HL-60 (cell line): Measurements from ENCODE around the gene LIN9.

Source experiments
- DNase-seq, 2 experiments: peaks; one replicate each; pipeline ENCODE4 v3.0.0-alpha.2; 2010 to 2020; ENCODE audit warnings: low read depth in 1 of 2, low spot score in 1 of 2
- H3K27ac ChIP-seq: fragments of 250-450 bp; sonication (Bioruptor Pico); replicated peaks from 2 replicates; pipeline ENCODE4 v1.5.1; 2020; ENCODE audit warnings: mild to moderate bottlenecking, moderate library complexity
- H3K27me3 ChIP-seq: fragments of 250-450 bp; sonication (Bioruptor Pico); 2 replicates; pipeline ENCODE4 v1.5.1; 2021; ENCODE audit warnings: mild to moderate bottlenecking, moderate library complexity; ENCODE audit not compliant: insufficient read depth, poor library complexity, severe bottlenecking
- H3K4me3 ChIP-seq: replicated peaks from 2 replicates; pipeline ENCODE4 v1.5.1; 2011; ENCODE audit warnings: mild to moderate bottlenecking, control low read depth, low read length; ENCODE audit not compliant: insufficient read depth
- GABPA ChIP-seq: IDR thresholded peaks from 2 replicates; pipeline ENCODE4 v1.6.1; 2012; ENCODE audit warnings: low read depth
- POLR2AphosphoS5 ChIP-seq: IDR thresholded peaks from 2 replicates; pipeline ENCODE4 v1.6.1; 2012; ENCODE audit warnings: low read depth
- SPI1 ChIP-seq: IDR thresholded peaks from 2 replicates; pipeline ENCODE4 v1.6.1; 2012; ENCODE audit warnings: low read depth, mild to moderate bottlenecking, borderline replicate concordance
- TF ChIP-seq, protein P1 (sequence below): IDR thresholded peaks from 2 replicates; pipeline ENCODE4 v1.6.1; 2012; ENCODE audit warnings: low read depth; ENCODE audit not compliant: insufficient replicate concordance
- TF ChIP-seq, protein P2 (sequence below): IDR thresholded peaks from one replicate; pipeline ENCODE4 v1.5.1; 2011; ENCODE audit warnings: low read length, control low read depth, inconsistent platforms; ENCODE audit not compliant: insufficient read depth

Gene LIN9

DNA sequence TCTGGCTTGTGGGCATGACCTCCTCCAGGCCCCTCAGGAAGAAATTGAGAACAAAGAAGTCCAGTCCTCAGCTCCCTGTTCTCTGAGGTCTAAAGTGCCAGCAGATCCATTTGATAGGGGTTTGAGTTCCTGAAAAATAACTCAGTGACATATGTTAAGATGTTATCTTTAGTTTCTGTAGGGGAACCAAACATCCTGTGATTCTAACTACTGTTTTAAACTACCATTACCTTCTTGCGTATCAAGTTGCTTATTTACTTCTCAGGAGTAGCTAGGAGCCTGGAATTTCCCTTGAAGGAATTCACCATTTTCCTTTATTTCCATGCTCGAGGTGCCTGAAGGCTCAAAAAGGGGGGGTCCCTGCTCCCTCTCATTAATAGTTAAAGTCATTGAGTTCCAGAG, 18.8 kb upstream of the LIN9 start:
- TF ChIP-seq, protein P1, sequence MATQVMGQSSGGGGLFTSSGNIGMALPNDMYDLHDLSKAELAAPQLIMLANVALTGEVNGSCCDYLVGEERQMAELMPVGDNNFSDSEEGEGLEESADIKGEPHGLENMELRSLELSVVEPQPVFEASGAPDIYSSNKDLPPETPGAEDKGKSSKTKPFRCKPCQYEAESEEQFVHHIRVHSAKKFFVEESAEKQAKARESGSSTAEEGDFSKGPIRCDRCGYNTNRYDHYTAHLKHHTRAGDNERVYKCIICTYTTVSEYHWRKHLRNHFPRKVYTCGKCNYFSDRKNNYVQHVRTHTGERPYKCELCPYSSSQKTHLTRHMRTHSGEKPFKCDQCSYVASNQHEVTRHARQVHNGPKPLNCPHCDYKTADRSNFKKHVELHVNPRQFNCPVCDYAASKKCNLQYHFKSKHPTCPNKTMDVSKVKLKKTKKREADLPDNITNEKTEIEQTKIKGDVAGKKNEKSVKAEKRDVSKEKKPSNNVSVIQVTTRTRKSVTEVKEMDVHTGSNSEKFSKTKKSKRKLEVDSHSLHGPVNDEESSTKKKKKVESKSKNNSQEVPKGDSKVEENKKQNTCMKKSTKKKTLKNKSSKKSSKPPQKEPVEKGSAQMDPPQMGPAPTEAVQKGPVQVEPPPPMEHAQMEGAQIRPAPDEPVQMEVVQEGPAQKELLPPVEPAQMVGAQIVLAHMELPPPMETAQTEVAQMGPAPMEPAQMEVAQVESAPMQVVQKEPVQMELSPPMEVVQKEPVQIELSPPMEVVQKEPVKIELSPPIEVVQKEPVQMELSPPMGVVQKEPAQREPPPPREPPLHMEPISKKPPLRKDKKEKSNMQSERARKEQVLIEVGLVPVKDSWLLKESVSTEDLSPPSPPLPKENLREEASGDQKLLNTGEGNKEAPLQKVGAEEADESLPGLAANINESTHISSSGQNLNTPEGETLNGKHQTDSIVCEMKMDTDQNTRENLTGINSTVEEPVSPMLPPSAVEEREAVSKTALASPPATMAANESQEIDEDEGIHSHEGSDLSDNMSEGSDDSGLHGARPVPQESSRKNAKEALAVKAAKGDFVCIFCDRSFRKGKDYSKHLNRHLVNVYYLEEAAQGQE, result no peak
- TF ChIP-seq SPI1 (no peak), GABPA (no peak), POLR2AphosphoS5 (no peak)
- no peaks in the 10 kb centered on the region for H3K27me3 ChIP-seq
- no peak overlapping the region for H3K4me3 ChIP-seq
- DNase-seq, result no peak
- no peak overlapping the region for H3K27ac ChIP-seq

DNA sequence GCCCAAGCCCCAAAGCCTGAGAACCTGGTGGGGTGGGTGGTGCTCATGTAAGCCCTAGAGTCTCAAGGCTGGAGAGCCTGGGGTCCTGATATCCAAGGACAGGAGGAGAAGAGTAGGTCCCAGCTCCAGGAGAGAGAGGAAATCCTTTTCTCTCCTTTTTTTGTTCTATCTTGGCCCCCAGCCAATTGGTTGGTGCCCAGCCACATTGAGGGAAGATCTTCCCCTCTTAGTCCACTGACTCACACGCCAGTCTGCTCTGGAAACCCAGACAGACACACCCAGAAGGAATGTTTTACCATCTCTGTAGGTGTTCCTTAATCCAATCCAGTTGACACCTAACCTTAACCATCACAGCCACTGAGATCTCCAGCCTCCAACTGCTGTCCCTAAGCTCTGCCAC, 16.2 kb upstream of the LIN9 start:
- no peak for DNase-seq
- TF ChIP-seq POLR2AphosphoS5 (no peak), SPI1 (no peak), GABPA (no peak)
- TF ChIP-seq, protein P1, result no peak
- TF ChIP-seq, protein P2, sequence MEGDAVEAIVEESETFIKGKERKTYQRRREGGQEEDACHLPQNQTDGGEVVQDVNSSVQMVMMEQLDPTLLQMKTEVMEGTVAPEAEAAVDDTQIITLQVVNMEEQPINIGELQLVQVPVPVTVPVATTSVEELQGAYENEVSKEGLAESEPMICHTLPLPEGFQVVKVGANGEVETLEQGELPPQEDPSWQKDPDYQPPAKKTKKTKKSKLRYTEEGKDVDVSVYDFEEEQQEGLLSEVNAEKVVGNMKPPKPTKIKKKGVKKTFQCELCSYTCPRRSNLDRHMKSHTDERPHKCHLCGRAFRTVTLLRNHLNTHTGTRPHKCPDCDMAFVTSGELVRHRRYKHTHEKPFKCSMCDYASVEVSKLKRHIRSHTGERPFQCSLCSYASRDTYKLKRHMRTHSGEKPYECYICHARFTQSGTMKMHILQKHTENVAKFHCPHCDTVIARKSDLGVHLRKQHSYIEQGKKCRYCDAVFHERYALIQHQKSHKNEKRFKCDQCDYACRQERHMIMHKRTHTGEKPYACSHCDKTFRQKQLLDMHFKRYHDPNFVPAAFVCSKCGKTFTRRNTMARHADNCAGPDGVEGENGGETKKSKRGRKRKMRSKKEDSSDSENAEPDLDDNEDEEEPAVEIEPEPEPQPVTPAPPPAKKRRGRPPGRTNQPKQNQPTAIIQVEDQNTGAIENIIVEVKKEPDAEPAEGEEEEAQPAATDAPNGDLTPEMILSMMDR, result no peak
- no peak overlapping the region for H3K27ac ChIP-seq

DNA sequence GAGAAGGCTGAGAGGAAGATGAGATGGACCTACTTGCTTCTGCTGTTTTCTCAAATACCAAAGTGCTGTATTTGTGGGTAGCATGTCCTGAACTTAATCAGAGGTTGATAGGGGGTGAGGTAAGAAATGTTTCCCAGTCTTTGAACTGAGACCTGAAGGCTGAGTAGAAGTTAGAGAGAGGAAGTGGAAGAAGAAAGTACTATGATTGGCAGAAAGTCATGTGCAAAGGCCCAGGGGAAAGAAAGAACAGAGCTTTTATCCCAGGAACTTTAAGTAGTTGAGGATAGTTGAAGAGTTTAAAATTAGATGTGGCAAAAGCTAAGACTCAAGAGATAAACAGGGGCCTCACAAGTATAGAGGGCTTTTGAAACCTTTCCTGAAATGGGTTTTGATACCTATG, 15.5 kb upstream of the LIN9 start:
- TF ChIP-seq GABPA, result no peak
- no peak for TF ChIP-seq POLR2AphosphoS5
- TF ChIP-seq, protein P1, result no peak
- TF ChIP-seq SPI1, result peak; percentile 39; the same call in 1 of the 2 replicates
- TF ChIP-seq, protein P2, result no peak
- Histone ChIP-seq H3K27me3 (no peaks in the 10 kb centered on the region), H3K4me3 (no peak overlapping the region), H3K27ac (no peak overlapping the region)
- no peak for DNase-seq

More for the DNA sequence above, 16.2 kb upstream of the LIN9 start:
- Histone ChIP-seq H3K27me3 (no peaks in the 10 kb centered on the region), H3K4me3 (no peak overlapping the region)
